Measurements from ENCODE around the gene NODAL. TPM values are rescaled to one million over a fixed set of nuclear protein-coding genes. Genes with fewer than 3 reads are reported as not detected.

Gene NODAL
- polyA plus RNA-seq, 2 of the 4 experiments (the other 2 are of a cell fraction): not detected

- no peak for DNase-seq (ENCODE audit: low read depth in 1 of 2, low spot score in 1 of 2)
- H3K9me3 ChIP-seq: no peaks in the 10 kb centered on the region
- no peak for TF ChIP-seq JUNB (IDR thresholded peaks at IDR 0.05)
- FAIRE-seq: no peak
- H3K4me2 ChIP-seq: no peak overlapping the region
- ChIA-PET CTCF (interaction anchor here (1.4 to 2.2 kb wide), 2 partner anchors 11 to 35 kb away, joined by 5 to 9 read pairs; no protein-coding TSS in a partner anchor), POLR2A (interaction anchor here (0.6 kb wide), 1 partner anchor 21 kb away, joined by 3 read pairs; no protein-coding TSS in a partner anchor)
- WGBS (ENCODE audit: missing lambda C conversion rate): 77% methylated on average over 3 of the region's 3 CpGs
- no peak for ATAC-seq
- no peak overlapping the region for H3K4me3 ChIP-seq
- peaks cover 3% of the 10 kb centered on the region; the same call in 1 of the 3 replicates for H3K4me1 ChIP-seq
- H3K27ac ChIP-seq: no peak overlapping the region
Measured at GRCh38 chr10:70399177-70399576, 42.3 kb downstream of the NODAL start.

- ATAC-seq: no peak
- WGBS (ENCODE audit: missing lambda C conversion rate): 21% methylated on average over 1 of the region's 1 CpG
- ChIA-PET CTCF (interaction anchor here (0.9 to 2.1 kb wide), 5 partner anchors 9 to 174 kb away, joined by 3 to 10 read pairs (median 3); no protein-coding TSS in a partner anchor), POLR2A (no interaction called here)
- Histone ChIP-seq H3K9me3 (no peaks in the 10 kb centered on the region), H3K27ac (no peak overlapping the region), H3K4me1 (no peaks in the 10 kb centered on the region), H3K4me3 (no peak overlapping the region), H3K4me2 (no peak overlapping the region)
- DNase-seq (ENCODE audit: low read depth in 1 of 2, low spot score in 1 of 2): no peak
- no peak for FAIRE-seq
- no peak for TF ChIP-seq HOXA7 (CRISPR knock-in tag; IDR thresholded peaks at IDR 0.05)
- no peak for TF ChIP-seq CBX2 (IDR thresholded peaks at IDR 0.05; ENCODE audit: borderline replicate concordance, low read depth)
- TF ChIP-seq KDM5A (IDR thresholded peaks at IDR 0.05): no peak
- no peak for TF ChIP-seq MYC (IDR thresholded peaks at IDR 0.05; ENCODE audit: borderline replicate concordance, low read length)
- no peak for TF ChIP-seq ZSCAN20 (CRISPR knock-in tag; IDR thresholded peaks at IDR 0.05)
- no peak for TF ChIP-seq EHF (CRISPR knock-in tag; IDR thresholded peaks at IDR 0.05)
Measured at GRCh38 chr10:70396140-70396539, 45.3 kb downstream of the NODAL start.

GRCh38 chr10:70391654-70392053 is 49.8 kb downstream of the NODAL start:
- Histone ChIP-seq H3K27ac (no peak overlapping the region), H3K9me3 (no peaks in the 10 kb centered on the region), H3K4me1 (no peaks in the 10 kb centered on the region; the same call in 2 of the 3 replicates), H3K4me3 (no peak overlapping the region), H3K4me2 (no peak overlapping the region)
- no peak for ATAC-seq
- 44% methylated on average over 4 of the region's 4 CpGs for WGBS (ENCODE audit: missing lambda C conversion rate)
- no peak for TF ChIP-seq POLR2A (IDR thresholded peaks at IDR 0.05; ENCODE audit: low read length)
- TF ChIP-seq NPAS2 (CRISPR knock-in tag; IDR thresholded peaks at IDR 0.05; ENCODE audit: borderline replicate concordance): no peak
- POLR2A ChIA-PET: no interaction called here
- CTCF ChIA-PET: interaction anchor here (1.3 kb wide), 1 partner anchor 119 kb away, joined by 3 read pairs; no protein-coding TSS in a partner anchor
- FAIRE-seq: no peak
- no peak for DNase-seq (ENCODE audit: low read depth in 1 of 2, low spot score in 1 of 2)

Other genes starting within 250 kb of the NODAL start
- gene PPA1, start 208.3 kb downstream of the NODAL start, polyA plus RNA-seq (2011; rRNA removed): 219 and 273 TPM in 2 replicates
- gene PPA1, start 208.3 kb downstream of the NODAL start, polyA plus RNA-seq (2017; fragmentation: RNase III; extraction: RNeasy Plus Mini Kit Qiagen cat#74134 plus additional on column Dnase treatment): 205 to 228 TPM (median 207 TPM) in 3 replicates
- not detected in 2 replicates for gene NPFFR1, start 157.7 kb downstream of the NODAL start, polyA plus RNA-seq (2011; rRNA removed)
- gene NPFFR1, start 157.7 kb downstream of the NODAL start, polyA plus RNA-seq (2017; fragmentation: RNase III; extraction: RNeasy Plus Mini Kit Qiagen cat#74134 plus additional on column Dnase treatment): not detected in 3 replicates
- gene LRRC20, start 59.1 kb downstream of the NODAL start, polyA plus RNA-seq (2011; rRNA removed): 16.5 and 19.6 TPM in 2 replicates
- 19.0 to 22.1 TPM (median 20.7 TPM) in 3 replicates for gene LRRC20, start 59.1 kb downstream of the NODAL start, polyA plus RNA-seq (2017; fragmentation: RNase III; extraction: RNeasy Plus Mini Kit Qiagen cat#74134 plus additional on column Dnase treatment)
- 15.4 and 17.7 TPM in 2 replicates for gene EIF4EBP2, start 37.5 kb downstream of the NODAL start, polyA plus RNA-seq (2011; rRNA removed)
- gene EIF4EBP2, start 37.5 kb downstream of the NODAL start, polyA plus RNA-seq (2017; fragmentation: RNase III; extraction: RNeasy Plus Mini Kit Qiagen cat#74134 plus additional on column Dnase treatment): 12.2 to 13.0 TPM (median 12.2 TPM) in 3 replicates
- gene PALD1, start 37.1 kb upstream of the NODAL start, polyA plus RNA-seq (2011; rRNA removed): 3.3 and 3.6 TPM in 2 replicates
- 5.2 to 5.7 TPM (median 5.5 TPM) in 3 replicates for gene PALD1, start 37.1 kb upstream of the NODAL start, polyA plus RNA-seq (2017; fragmentation: RNase III; extraction: RNeasy Plus Mini Kit Qiagen cat#74134 plus additional on column Dnase treatment)
- gene PRF1, start 161.1 kb upstream of the NODAL start, polyA plus RNA-seq (2011; rRNA removed): not detected in 2 replicates
- not detected in 3 replicates for gene PRF1, start 161.1 kb upstream of the NODAL start, polyA plus RNA-seq (2017; fragmentation: RNase III; extraction: RNeasy Plus Mini Kit Qiagen cat#74134 plus additional on column Dnase treatment)
- gene ADAMTS14, start 230.8 kb upstream of the NODAL start, polyA plus RNA-seq (2011; rRNA removed): not detected in 2 replicates
- gene ADAMTS14, start 230.8 kb upstream of the NODAL start, polyA plus RNA-seq (2017; fragmentation: RNase III; extraction: RNeasy Plus Mini Kit Qiagen cat#74134 plus additional on column Dnase treatment): 0.03 to 0.05 TPM (median 0.04 TPM) in 3 replicates

Data from A549 (cell line).